Measurements from ENCODE around the gene CA10.

GRCh38 chr17:51860954-51861561 lies 297.5 kb downstream of the CA10 start:
- TF ChIP-seq CTCF (conservative IDR thresholded peaks at IDR 0.05 in 1 of 2, IDR thresholded peaks at IDR 0.05 in 1 of 2; ENCODE audit: low read depth in 1 of 2, low read length in 2 of 2): peak in 1 of 2 donors; percentile 5
- no peak for TF ChIP-seq EZH2 (IDR thresholded peaks at IDR 0.05; ENCODE audit: low read length, missing control alignments)
